Astrocyte of the spinal cord (primary cell): Measurements from ENCODE around the gene IGSF22.
A peak's percentile ranks its signal among the peaks of the same experiment; 100 is the strongest.

Experiments used
- DNase-seq: peaks from one replicate; pipeline ENCODE4 v3.0.0; 2011; ENCODE audit warnings: low read depth, low spot score
- H3K4me3 ChIP-seq: 2 replicates; pipeline ENCODE4 v1.5.1; 2011; ENCODE audit warnings: low read depth, mild to moderate bottlenecking, low read length, moderate library complexity
- in situ Hi-C: cut with HindIII; loops from 2 replicates; pipeline ENCODE4 v1.10.0; 2017; ENCODE audit warnings: low sequenced_read_pairs
- TF ChIP-seq, protein P1 (sequence below): IDR thresholded peaks from 2 replicates; pipeline ENCODE4 v1.5.1; 2012; ENCODE audit warnings: low read depth, mild to moderate bottlenecking, low read length, inconsistent platforms

The IGSF22 gene

DNA sequence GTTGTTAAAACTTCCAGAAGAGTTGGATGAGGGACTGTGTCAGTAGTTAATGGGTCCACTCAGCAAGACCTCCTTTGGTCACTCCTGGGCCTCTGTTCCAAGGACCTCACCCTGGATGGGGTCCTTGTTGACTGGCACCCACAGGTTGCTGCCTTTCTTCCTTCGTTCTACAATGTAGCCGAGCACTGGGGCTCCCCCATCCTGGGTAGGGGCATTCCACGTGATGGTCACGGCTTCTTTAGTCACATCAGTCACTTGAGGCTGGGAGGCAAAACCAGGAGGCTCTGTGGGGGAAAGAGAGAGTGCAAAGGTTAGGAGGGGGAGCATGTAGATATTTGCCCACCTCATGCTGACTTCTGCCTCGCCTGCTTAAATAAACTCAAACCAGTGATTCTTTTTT, 15.4 kb downstream of the IGSF22 start:
- no peak for DNase-seq
- TF ChIP-seq, protein P1, sequence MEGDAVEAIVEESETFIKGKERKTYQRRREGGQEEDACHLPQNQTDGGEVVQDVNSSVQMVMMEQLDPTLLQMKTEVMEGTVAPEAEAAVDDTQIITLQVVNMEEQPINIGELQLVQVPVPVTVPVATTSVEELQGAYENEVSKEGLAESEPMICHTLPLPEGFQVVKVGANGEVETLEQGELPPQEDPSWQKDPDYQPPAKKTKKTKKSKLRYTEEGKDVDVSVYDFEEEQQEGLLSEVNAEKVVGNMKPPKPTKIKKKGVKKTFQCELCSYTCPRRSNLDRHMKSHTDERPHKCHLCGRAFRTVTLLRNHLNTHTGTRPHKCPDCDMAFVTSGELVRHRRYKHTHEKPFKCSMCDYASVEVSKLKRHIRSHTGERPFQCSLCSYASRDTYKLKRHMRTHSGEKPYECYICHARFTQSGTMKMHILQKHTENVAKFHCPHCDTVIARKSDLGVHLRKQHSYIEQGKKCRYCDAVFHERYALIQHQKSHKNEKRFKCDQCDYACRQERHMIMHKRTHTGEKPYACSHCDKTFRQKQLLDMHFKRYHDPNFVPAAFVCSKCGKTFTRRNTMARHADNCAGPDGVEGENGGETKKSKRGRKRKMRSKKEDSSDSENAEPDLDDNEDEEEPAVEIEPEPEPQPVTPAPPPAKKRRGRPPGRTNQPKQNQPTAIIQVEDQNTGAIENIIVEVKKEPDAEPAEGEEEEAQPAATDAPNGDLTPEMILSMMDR = no peak
- in situ Hi-C loops = no loop called here
- no peak overlapping the region for H3K4me3 ChIP-seq

DNA sequence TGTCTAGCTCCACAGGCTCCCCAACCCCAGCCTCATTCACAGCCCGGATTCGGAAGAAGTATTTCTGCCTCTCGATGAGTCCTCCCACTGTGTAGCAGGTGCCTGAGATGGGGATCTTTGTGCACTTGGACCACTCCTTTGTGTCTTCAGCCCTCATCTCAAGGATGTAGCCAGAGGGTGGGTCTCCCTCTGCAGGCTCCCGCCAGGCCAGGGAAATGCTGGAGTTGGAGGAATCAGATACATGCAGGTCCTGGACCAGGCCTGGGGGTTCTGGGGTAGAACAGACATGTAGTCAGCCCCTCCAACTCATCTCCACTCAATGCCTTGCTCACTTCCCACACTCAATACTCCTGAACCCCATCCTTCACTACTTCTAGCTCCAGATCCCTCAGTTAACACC, 16.6 kb downstream of the IGSF22 start:
- in situ Hi-C loops = no loop called here
- no peak overlapping the region for H3K4me3 ChIP-seq
- TF ChIP-seq, protein P1 = no peak
- no peak for DNase-seq

GRCh38 chr11:18707811-18708340, 18.1 kb downstream of the IGSF22 start:
- TF ChIP-seq, protein P1 = no peak
- DNase-seq = no peak
- in situ Hi-C loops = no loop called here
- no peak overlapping the region for H3K4me3 ChIP-seq

DNA sequence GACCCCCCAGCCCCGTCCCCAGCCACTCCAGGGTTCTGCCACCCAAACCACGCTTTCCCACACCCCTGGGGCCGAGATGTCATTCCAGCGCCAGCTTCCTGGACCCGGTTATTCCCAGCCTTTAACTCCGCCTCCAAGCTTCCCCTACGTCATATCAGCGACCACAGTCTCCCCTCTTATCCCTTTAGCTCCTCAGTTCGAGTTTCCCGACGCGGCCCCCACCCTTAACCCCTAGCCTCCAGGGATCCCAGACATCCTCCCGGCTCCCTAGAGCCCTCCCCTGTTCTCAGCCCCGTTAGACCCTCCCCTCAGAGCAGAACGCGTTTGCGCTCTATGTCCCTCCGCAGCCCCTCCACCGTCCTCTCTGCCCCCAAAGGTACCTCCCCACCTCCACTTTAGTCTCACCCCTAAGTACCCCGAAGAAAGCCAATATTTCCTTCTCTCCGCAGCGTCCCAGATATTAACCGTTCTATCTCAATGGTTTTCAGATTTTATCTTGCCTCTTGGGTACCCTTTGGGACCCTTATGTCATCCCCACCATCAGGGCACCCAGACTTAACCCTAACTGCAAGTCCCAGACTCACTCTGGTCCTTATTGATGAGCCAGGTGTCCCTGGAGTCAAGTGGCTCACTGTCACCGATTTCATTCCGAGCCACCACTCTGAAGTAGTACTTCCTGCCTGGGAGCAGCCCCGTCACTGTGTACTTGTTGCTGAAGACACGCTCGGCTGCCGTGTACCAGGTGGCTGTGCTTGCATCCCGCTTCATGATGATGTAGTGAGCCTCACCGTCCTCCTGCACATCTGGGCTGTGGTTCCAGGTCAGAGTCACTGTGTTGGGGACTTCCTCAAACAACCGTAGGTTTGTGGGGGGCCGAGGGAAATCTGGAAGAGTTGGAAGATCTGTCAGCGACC, 19.4 kb downstream of the IGSF22 start:
- in situ Hi-C loops = no loop called here
- DNase-seq = no peak
- peak overlapping the region; percentile 34 for H3K4me3 ChIP-seq
- TF ChIP-seq, protein P1 = no peak

- in situ Hi-C loops = no loop called here
- DNase-seq = no peak
- H3K4me3 ChIP-seq = peak overlapping the region; percentile 34
Measured at GRCh38 chr11:18705651-18706281, 20.2 kb downstream of the IGSF22 start.

GRCh38 chr11:18704698-18705097, 21.3 kb downstream of the IGSF22 start:
- in situ Hi-C loops = no loop called here
- TF ChIP-seq, protein P1 = no peak
- DNase-seq = no peak

More at GRCh38 chr11:18705651-18706281, 20.2 kb downstream of the IGSF22 start:
- TF ChIP-seq, protein P1 = no peak

More at GRCh38 chr11:18704698-18705097, 21.3 kb downstream of the IGSF22 start:
- H3K4me3 ChIP-seq = no peak overlapping the region
